ENCODE results near the gene TNPO3.
A peak's percentile ranks its signal among the peaks of the same experiment; 100 is the strongest.

The TNPO3 gene

GRCh38 chr7:128906001-128906765 lies 148.7 kb downstream of the TNPO3 start:
- DNase-seq = no peak

GRCh38 chr7:128904381-128905197 lies 150.3 kb downstream of the TNPO3 start:
- DNase-seq = peak; percentile 63 to 90 (median 73)

All from suppressor macrophage (primary cell).